Memory B cell (primary cell): ENCODE results near the gene PDGFD.

Source experiments
- ATAC-seq: fragments of 150-1000 bp; cut with Tn5 transposase; 2 replicates; pipeline ENCODE4 v1.10.0; 2021; ENCODE audit warnings: low read depth, mild to moderate bottlenecking, moderate library complexity
- DNase-seq, 2 donors: peaks; one replicate each; pipeline ENCODE4 v3.0.0; 2022; ENCODE audit warnings: low spot score in 2 of 2
- H3K27ac Mint-ChIP-seq: one replicate; pipeline ENCODE4 v1.8.0; 2022; ENCODE audit warnings: mild to moderate bottlenecking, moderate library complexity, mixed read lengths
- H3K27me3 Mint-ChIP-seq: one replicate; pipeline ENCODE4 v1.8.0; 2022; ENCODE audit warnings: mixed read lengths
- H3K36me3 Mint-ChIP-seq: one replicate; pipeline ENCODE4 v1.8.0; 2022; ENCODE audit warnings: mild to moderate bottlenecking, mixed read lengths
- H3K4me1 Mint-ChIP-seq: one replicate; pipeline ENCODE4 v1.8.0; 2022; ENCODE audit warnings: mixed read lengths
- H3K4me3 Mint-ChIP-seq: one replicate; pipeline ENCODE4 v1.8.0; 2022; ENCODE audit warnings: mild to moderate bottlenecking, moderate library complexity, mixed read lengths
- H3K9me3 Mint-ChIP-seq: one replicate; pipeline ENCODE4 v1.8.0; 2022; ENCODE audit warnings: mixed read lengths

Gene PDGFD

DNA sequence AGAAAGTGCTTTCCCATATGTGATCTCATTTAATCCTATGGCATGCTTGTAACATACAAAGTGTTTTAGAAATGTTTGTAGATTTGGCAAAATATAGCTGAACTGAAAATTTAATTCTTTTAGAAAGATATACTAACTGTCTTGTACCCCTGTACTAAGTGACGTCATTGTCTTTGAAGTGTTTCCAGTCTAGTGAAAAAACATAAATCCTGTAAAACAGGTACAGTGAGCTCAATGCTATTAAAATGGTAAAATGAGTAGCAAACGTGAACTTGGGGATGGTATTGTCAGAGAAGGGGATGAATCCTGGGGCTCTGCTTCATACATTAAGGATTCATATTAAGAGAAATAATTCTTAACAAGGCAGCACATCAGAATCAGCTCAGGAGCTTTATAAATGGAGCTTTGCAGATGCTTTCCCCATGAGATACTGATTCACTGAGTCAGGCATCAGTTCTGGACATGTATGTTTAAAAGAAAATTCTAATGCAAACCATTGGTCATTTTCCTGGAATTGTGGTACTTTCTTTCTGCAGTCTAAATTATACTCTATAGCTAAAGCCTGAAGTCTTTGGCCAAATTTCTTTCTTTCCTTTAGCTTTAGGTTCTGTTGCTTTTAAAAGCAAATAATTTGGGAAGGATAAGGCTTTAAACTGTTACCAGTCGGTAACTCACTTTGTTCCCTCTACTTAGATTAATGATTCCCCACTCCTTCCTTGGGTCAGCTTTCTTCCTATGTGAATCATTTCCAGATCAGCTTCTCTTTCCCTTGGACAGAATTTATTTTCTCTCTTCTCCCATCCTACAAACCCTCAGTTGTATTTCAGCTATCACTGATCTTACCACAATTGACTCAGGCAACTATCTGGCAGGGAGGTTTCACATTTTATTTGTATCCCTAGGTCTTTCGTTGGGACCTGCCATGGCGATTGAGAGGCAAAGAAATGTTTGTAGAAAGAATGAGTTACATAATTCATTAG, 185.0 kb downstream of the PDGFD start:
- no peak for DNase-seq
- H3K9me3 Mint-ChIP-seq, result no peaks in the 10 kb centered on the region
- no peaks in the 10 kb centered on the region for H3K27me3 Mint-ChIP-seq
- no peaks in the 10 kb centered on the region for H3K36me3 Mint-ChIP-seq
- H3K27ac Mint-ChIP-seq, result no peak overlapping the region
- H3K4me1 Mint-ChIP-seq, result no peaks in the 10 kb centered on the region
- no peak for ATAC-seq
- no peak overlapping the region for H3K4me3 Mint-ChIP-seq

DNA sequence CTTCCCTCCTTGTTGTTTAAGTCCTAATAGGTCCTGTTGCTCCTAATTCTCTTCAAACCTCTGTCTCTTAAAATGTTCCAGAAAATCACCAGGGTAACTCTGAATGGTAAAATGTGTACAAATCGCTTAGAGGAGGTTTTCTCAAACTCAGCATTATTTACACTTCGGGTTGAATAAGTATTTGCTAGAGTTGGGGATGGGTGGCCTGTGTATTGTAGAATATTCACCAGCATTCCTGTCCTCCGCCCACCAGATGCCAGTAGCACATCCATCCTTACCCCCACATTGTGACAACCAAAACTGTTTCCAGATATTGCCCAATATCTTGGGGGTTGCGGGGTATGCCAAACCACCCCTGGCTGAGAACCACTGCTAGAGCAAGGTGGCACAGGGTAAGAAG, 191.9 kb downstream of the PDGFD start:
- no peaks in the 10 kb centered on the region for H3K36me3 Mint-ChIP-seq
- no peak overlapping the region for H3K4me3 Mint-ChIP-seq
- no peak overlapping the region for H3K27ac Mint-ChIP-seq
- no peak for DNase-seq
- no peaks in the 10 kb centered on the region for H3K27me3 Mint-ChIP-seq
- H3K4me1 Mint-ChIP-seq, result no peaks in the 10 kb centered on the region
- ATAC-seq, result no peak
- peaks cover 1% of the 10 kb centered on the region for H3K9me3 Mint-ChIP-seq

DNA sequence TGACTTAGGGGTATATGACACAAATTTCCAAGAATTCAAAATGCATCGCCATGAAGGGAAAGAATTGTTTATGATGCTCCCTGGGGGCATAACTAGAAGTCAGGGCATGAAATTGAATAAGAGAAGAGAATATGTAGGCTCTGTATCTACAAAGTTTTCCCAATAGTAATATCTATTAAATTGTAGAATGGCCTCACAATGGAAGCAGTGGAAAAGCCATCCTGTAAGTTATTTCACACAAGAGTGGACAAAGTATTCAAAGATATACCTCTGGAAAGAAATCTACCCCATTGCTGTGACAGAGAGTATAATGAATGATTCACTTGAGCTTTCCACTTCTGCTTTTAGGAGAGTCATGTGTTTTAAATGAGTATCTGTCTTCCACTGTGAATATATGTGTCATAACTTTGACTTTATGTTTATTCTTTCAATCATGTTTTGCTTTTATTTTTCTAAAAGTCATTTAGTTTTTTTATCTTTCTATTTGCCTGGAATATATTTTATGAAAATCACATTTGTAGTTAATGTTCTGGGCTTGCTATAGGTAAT, 193.2 kb downstream of the PDGFD start:
- H3K9me3 Mint-ChIP-seq, result peaks cover 1% of the 10 kb centered on the region
- H3K27me3 Mint-ChIP-seq, result no peaks in the 10 kb centered on the region
- DNase-seq (no peak), ATAC-seq (no peak)
- H3K4me3 Mint-ChIP-seq, result no peak overlapping the region
- no peak overlapping the region for H3K27ac Mint-ChIP-seq
- no peaks in the 10 kb centered on the region for H3K36me3 Mint-ChIP-seq
- H3K4me1 Mint-ChIP-seq, result no peaks in the 10 kb centered on the region

DNA sequence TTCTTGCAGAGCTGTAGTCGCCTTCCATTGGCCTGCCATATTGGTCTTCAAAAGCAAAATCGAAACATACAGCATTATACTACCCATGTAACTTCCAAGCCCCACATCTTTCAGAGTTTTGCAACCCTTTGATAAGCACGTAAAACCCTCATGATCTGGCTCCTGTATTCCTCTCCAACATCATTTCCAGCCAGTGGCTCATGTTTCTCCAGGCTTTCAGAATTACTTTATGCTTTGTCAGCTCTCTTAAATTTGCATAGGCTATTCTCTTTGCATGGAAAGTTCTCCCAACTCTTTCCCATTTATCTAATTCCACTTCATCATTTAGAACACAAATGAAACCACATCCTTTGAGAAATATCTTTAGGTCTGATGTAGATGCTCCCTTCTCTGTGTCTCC, 195.3 kb downstream of the PDGFD start:
- Mint-ChIP-seq H3K4me1 (no peaks in the 10 kb centered on the region), H3K9me3 (peaks cover 1% of the 10 kb centered on the region), H3K36me3 (no peaks in the 10 kb centered on the region), H3K27me3 (no peaks in the 10 kb centered on the region), H3K27ac (no peak overlapping the region), H3K4me3 (no peak overlapping the region)
- ATAC-seq (no peak), DNase-seq (no peak)

DNA sequence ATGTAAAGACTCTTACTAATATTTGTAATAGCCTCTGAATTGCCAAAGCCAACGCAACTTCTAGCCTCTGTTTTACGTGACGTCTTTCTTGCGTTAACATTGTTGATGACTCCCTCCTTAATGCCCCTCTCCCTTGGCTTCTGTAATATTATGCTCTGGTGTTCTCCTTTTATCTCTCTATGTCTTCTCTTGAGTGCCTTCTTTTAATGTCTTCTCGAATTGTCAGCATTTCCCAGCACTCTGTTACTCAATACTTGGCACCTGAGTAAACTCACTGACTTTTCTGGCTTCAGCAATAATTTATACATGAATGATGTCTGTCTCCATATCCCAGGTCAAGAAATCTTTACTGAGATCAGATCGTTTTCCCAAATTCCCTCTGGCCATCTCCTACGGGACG, 196.0 kb downstream of the PDGFD start:
- no peak for DNase-seq
- no peak overlapping the region for H3K4me3 Mint-ChIP-seq
- peaks cover 1% of the 10 kb centered on the region for H3K9me3 Mint-ChIP-seq
- H3K4me1 Mint-ChIP-seq, result no peaks in the 10 kb centered on the region
- ATAC-seq, result no peak
- H3K36me3 Mint-ChIP-seq, result no peaks in the 10 kb centered on the region
- no peak overlapping the region for H3K27ac Mint-ChIP-seq
- H3K27me3 Mint-ChIP-seq, result no peaks in the 10 kb centered on the region

DNA sequence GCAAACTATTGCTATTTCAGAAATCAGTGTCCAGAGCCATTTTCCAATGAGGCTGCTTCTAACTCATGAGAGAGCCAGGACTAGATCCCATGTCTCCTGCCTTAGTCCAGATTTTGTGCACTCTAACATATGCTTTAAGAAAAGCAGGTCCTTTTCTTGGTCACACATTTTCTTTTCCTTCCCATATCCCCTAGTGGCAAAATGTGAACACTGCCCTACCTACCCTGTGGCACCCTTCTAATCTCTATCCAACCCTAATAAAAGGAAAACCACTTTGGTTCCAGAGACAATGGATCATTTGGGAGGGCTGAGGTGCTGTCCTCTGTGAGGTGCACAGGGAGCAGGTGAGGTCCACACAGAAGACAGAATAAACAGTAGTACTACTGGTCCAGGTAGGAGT, 199.6 kb downstream of the PDGFD start:
- Mint-ChIP-seq H3K27ac (no peak overlapping the region), H3K9me3 (peaks cover 1% of the 10 kb centered on the region), H3K4me1 (peaks cover 2% of the 10 kb centered on the region), H3K27me3 (no peaks in the 10 kb centered on the region), H3K4me3 (no peak overlapping the region), H3K36me3 (no peaks in the 10 kb centered on the region)
- DNase-seq, result no peak
- ATAC-seq, result no peak

DNA sequence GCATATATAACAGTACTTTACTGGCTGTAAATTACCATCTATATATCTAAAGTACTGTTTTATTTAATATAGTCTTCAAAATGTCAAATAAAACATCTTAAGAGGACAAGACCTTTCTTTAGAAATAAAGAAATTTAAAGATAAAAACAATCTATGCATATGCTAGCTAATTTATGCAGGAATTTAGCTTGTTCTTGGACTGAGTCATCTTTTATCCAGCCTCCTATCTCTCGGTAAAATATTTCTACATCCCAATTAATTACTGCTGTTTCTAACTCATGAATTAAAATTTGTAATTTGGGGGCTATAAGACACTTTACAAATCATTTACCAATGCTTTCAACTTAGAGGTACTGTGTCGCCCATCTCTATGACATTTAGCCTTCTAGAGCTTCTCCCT, 200.3 kb downstream of the PDGFD start:
- no peak for ATAC-seq
- H3K9me3 Mint-ChIP-seq, result peaks cover 1% of the 10 kb centered on the region
- no peak overlapping the region for H3K27ac Mint-ChIP-seq
- H3K27me3 Mint-ChIP-seq, result no peaks in the 10 kb centered on the region
- peaks cover 6% of the 10 kb centered on the region for H3K4me1 Mint-ChIP-seq
- H3K36me3 Mint-ChIP-seq, result no peaks in the 10 kb centered on the region
- no peak overlapping the region for H3K4me3 Mint-ChIP-seq
- DNase-seq, result no peak

DNA sequence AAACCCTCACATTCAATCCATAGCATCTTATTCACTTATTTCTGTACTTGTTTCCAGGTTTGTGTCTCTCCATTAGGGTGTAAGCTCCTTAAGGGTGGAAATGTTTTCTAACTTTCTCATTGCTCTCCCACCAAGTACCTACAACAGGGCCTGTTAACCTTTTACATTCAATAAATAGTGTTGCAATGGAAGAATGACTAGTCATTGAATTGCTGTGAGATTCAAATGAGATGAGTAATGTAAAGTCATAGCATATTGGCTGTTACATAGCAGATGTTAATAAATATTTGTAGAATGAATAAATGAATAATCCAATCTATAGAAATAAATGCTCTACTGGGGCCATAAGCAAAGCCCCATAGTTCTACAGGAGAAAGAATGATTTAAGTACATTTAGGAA, 202.9 kb downstream of the PDGFD start:
- no peak overlapping the region for H3K27ac Mint-ChIP-seq
- no peaks in the 10 kb centered on the region for H3K9me3 Mint-ChIP-seq
- no peaks in the 10 kb centered on the region for H3K27me3 Mint-ChIP-seq
- no peaks in the 10 kb centered on the region for H3K36me3 Mint-ChIP-seq
- H3K4me3 Mint-ChIP-seq, result no peak overlapping the region
- H3K4me1 Mint-ChIP-seq, result peaks cover 9% of the 10 kb centered on the region
- DNase-seq (no peak), ATAC-seq (no peak)

- Mint-ChIP-seq H3K27me3 (no peaks in the 10 kb centered on the region), H3K4me3 (no peak overlapping the region), H3K27ac (no peak overlapping the region), H3K4me1 (peaks cover 9% of the 10 kb centered on the region), H3K36me3 (no peaks in the 10 kb centered on the region), H3K9me3 (no peaks in the 10 kb centered on the region)
- DNase-seq, result no peak
- ATAC-seq, result no peak
These were observed 203.8 kb downstream of the PDGFD start for GRCh38 chr11:103960108-103960507.

DNA sequence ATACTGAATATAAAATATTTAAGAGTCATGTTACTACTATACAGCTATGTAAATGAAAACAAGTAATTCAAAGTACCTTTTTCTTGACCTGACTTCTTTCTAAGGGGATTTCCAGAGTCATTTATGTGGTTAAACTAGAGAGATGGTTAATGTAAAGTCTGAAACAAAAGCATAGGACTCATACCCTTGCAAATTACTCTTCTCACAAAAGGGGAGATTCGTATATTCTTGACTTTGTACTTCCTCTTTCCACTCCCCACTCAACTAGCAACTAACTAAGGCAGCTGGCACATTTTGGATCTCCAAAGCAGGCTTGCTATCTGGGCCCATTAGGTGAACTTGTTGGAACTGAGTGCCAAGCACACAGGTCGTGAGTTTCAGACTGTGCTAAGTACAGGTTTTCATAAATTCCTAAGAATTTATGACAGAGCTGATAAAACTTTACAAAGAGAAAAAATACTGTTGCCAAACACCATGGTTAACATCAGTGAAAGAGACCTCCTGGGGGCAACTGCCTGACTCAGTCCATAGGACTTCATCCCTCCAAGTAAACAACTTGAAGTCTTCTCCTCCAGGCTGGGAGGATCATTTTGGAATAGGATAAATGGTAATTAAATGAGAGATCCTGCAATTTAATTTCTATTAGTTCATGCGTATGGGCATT, 204.5 kb downstream of the PDGFD start:
- no peaks in the 10 kb centered on the region for H3K36me3 Mint-ChIP-seq
- ATAC-seq (peak; percentile 88), DNase-seq (peak in 1 of 2 donors; percentile 0)
- no peaks in the 10 kb centered on the region for H3K27me3 Mint-ChIP-seq
- H3K4me1 Mint-ChIP-seq, result peaks cover 9% of the 10 kb centered on the region
- H3K9me3 Mint-ChIP-seq, result no peaks in the 10 kb centered on the region
- H3K4me3 Mint-ChIP-seq, result no peak overlapping the region
- no peak overlapping the region for H3K27ac Mint-ChIP-seq

DNA sequence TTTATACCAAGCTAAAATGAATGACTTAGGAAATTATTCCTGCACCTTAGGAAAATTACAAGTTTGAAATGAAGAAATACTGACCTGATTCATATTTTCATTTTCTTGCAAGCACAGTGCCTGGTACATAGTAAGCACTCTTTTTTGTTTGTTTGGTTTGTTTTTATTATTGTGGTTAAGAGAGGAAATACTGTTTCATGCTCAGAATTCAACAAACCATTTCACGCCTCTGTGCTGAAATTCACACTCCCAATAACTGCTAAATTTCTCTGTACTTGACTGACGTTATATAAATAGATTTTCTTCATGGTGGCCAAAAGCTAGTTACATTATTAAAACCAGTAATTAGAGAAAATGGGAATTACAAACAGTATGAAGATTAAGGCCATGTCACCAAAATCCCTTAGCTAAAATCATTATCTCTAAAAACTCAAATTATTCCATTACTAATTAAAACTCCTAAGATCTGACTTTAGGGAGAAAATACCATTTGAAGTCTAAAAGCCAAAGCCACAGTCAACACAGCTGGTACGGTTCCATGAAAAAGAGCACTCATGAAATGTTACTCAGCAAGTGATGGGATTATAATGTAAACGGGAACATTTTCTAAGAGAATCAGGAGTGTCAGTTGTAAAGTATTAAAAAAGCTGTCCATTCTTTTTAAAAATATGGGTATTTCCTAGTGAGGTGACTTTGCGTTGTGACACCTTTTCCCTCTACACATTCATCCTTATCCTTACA, 205.3 kb downstream of the PDGFD start:
- Mint-ChIP-seq H3K27me3 (no peaks in the 10 kb centered on the region), H3K4me3 (no peak overlapping the region), H3K9me3 (no peaks in the 10 kb centered on the region), H3K27ac (no peak overlapping the region), H3K36me3 (no peaks in the 10 kb centered on the region), H3K4me1 (peaks cover 9% of the 10 kb centered on the region)
- peak; percentile 33 for ATAC-seq
- DNase-seq, result no peak

DNA sequence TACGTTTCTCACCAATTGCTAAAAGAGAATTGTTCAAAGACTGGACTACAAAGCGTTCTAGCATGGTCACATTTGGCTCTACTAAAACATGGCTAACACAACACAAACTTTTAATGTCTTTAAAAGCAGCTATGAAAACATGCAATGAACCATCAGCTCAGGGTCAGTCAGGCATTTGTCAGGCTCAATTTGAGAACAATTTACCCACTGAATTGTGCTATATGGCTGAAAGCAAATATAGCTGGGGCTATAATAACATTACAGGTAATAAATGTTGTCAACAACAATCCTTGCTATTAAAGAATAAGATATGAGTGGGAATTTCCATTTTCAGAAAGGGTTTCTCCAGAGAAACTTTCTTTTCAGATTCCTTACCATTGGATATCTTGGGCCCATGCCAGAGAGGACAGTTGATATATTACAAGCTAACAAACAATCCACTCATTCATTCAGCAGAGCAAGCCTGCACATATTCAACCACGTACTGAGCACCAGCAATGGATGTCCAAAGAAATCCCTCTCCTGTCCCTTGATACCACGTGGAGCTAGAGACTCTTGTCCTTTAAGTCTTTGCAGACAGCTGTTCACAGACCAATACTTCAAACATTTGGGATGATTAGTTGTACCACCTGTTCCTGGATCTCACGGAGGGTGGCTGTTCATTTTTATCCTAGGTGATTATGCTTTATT, 210.0 kb downstream of the PDGFD start:
- no peaks in the 10 kb centered on the region for H3K36me3 Mint-ChIP-seq
- no peaks in the 10 kb centered on the region for H3K9me3 Mint-ChIP-seq
- H3K4me1 Mint-ChIP-seq, result peaks cover 3% of the 10 kb centered on the region
- ATAC-seq (no peak), DNase-seq (no peak)
- H3K27me3 Mint-ChIP-seq, result no peaks in the 10 kb centered on the region
- H3K4me3 Mint-ChIP-seq, result no peak overlapping the region
- no peak overlapping the region for H3K27ac Mint-ChIP-seq

GRCh38 chr11:103949781-103950180, 214.2 kb downstream of the PDGFD start:
- DNase-seq, result no peak
- no peak for ATAC-seq
- Mint-ChIP-seq H3K27ac (no peak overlapping the region), H3K4me3 (no peak overlapping the region), H3K36me3 (no peaks in the 10 kb centered on the region), H3K27me3 (no peaks in the 10 kb centered on the region), H3K4me1 (no peaks in the 10 kb centered on the region), H3K9me3 (no peaks in the 10 kb centered on the region)
